ENCODE results near the gene RIPPLY3.

Gene RIPPLY3

GRCh38 chr21:36964827-36965719 is 41.4 kb upstream of the RIPPLY3 start:
- no peaks in the 10 kb centered on the region for H3K27me3 ChIP-seq (ENCODE audit: insufficient read depth, insufficient read length)
- H3K4me3 ChIP-seq (ENCODE audit: insufficient read length, low read depth): peak overlapping the region; percentile 80
- no peak for DNase-seq (ENCODE audit: low read depth, low spot score)
- H3K36me3 ChIP-seq (ENCODE audit: insufficient read depth, insufficient read length, low read length): peaks cover 25% of the 10 kb centered on the region
- H3K9ac ChIP-seq (ENCODE audit: insufficient read length, low read depth): peak overlapping the region; percentile 90
- H3K4me1 ChIP-seq (ENCODE audit: insufficient read depth, insufficient read length): no peaks in the 10 kb centered on the region
- TF ChIP-seq SUZ12 (IDR thresholded peaks at IDR 0.05; ENCODE audit: extremely low read depth, insufficient read depth, insufficient read length): no peak
- TF ChIP-seq YY1 (IDR thresholded peaks at IDR 0.05; ENCODE audit: insufficient read depth, insufficient read length): no peak
- TF ChIP-seq ZNF274 (IDR thresholded peaks at IDR 0.05; ENCODE audit: low read depth, low read length): no peak
- H3K9me3 ChIP-seq (ENCODE audit: insufficient read depth, low read length): no peaks in the 10 kb centered on the region

DNA sequence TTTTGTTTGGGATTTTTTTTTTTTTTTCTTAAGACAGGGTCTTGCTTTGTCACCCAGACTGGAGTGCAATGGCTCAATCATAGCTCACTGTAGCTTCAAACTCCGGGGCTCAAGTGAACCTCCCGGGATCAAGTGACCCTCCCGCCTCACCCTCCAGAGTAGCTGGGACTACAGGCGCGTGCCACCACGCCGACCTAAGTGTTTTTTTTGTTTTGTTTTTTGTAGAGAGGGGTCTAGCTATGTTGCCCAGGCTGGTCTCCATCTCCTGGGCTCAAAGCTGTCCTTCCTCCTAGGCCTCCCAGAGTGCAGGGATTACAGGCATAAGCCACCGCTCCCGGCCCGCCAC is 40.8 kb upstream of the RIPPLY3 start:
- Histone ChIP-seq H3K9me3 (ENCODE audit: insufficient read depth, low read length) (no peaks in the 10 kb centered on the region), H3K36me3 (ENCODE audit: insufficient read depth, insufficient read length, low read length) (peaks cover 19% of the 10 kb centered on the region), H3K9ac (ENCODE audit: insufficient read length, low read depth) (peak overlapping the region; percentile 90), H3K27me3 (ENCODE audit: insufficient read depth, insufficient read length) (no peaks in the 10 kb centered on the region), H3K4me3 (ENCODE audit: insufficient read length, low read depth) (peak overlapping the region; percentile 80), H3K4me1 (ENCODE audit: insufficient read depth, insufficient read length) (no peaks in the 10 kb centered on the region)
- TF ChIP-seq ZNF274 (IDR thresholded peaks at IDR 0.05; ENCODE audit: low read depth, low read length) (no peak), SUZ12 (IDR thresholded peaks at IDR 0.05; ENCODE audit: extremely low read depth, insufficient read depth, insufficient read length) (no peak), YY1 (IDR thresholded peaks at IDR 0.05; ENCODE audit: insufficient read depth, insufficient read length) (no peak)
- DNase-seq (ENCODE audit: low read depth, low spot score): no peak

- H3K9ac ChIP-seq (ENCODE audit: insufficient read length, low read depth): peak within 1 kb of the TSS; percentile 90
- no peaks in the 10 kb centered on the region for H3K9me3 ChIP-seq (ENCODE audit: insufficient read depth, low read length)
- H3K4me3 ChIP-seq (ENCODE audit: insufficient read length, low read depth): peak within 1 kb of the TSS; percentile 80
- no peak for TF ChIP-seq YY1 (IDR thresholded peaks at IDR 0.05; ENCODE audit: insufficient read depth, insufficient read length)
- no peak for TF ChIP-seq ZNF274 (IDR thresholded peaks at IDR 0.05; ENCODE audit: low read depth, low read length)
- TF ChIP-seq SUZ12 (IDR thresholded peaks at IDR 0.05; ENCODE audit: extremely low read depth, insufficient read depth, insufficient read length): no peak
- H3K4me1 ChIP-seq (ENCODE audit: insufficient read depth, insufficient read length): no peaks in the 10 kb centered on the region
- H3K36me3 ChIP-seq (ENCODE audit: insufficient read depth, insufficient read length, low read length): peaks cover 13% of the 10 kb centered on the region
- no peaks in the 10 kb centered on the region for H3K27me3 ChIP-seq (ENCODE audit: insufficient read depth, insufficient read length)
- peak; percentile 68 for DNase-seq (ENCODE audit: low read depth, low spot score)
These were observed 40.3 kb upstream of the RIPPLY3 start, which contains the start of gene HLCS for GRCh38 chr21:36966066-36966820. TSS of gene HLCS (minus strand) at chr21:36966669. CDS start at chr21:36966638, 31 bp downstream.

- H3K9ac ChIP-seq (ENCODE audit: insufficient read length, low read depth): peak overlapping the region; percentile 88
- H3K27me3 ChIP-seq (ENCODE audit: insufficient read depth, insufficient read length): no peaks in the 10 kb centered on the region
- peak overlapping the region; percentile 62 for H3K4me3 ChIP-seq (ENCODE audit: insufficient read length, low read depth)
- no peak for DNase-seq (ENCODE audit: low read depth, low spot score)
- TF ChIP-seq YY1 (IDR thresholded peaks at IDR 0.05; ENCODE audit: insufficient read depth, insufficient read length): no peak
- no peak for TF ChIP-seq SUZ12 (IDR thresholded peaks at IDR 0.05; ENCODE audit: extremely low read depth, insufficient read depth, insufficient read length)
- TF ChIP-seq ZNF274 (IDR thresholded peaks at IDR 0.05; ENCODE audit: low read depth, low read length): no peak
- H3K4me1 ChIP-seq (ENCODE audit: insufficient read depth, insufficient read length): no peaks in the 10 kb centered on the region
- no peaks in the 10 kb centered on the region for H3K9me3 ChIP-seq (ENCODE audit: insufficient read depth, low read length)
- peaks cover 10% of the 10 kb centered on the region for H3K36me3 ChIP-seq (ENCODE audit: insufficient read depth, insufficient read length, low read length)
These were observed 39.4 kb upstream of the RIPPLY3 start for GRCh38 chr21:36966821-36967768.

- no peak overlapping the region for H3K4me3 ChIP-seq (ENCODE audit: insufficient read length, low read depth)
- H3K27me3 ChIP-seq (ENCODE audit: insufficient read depth, insufficient read length): no peaks in the 10 kb centered on the region
- TF ChIP-seq SUZ12 (IDR thresholded peaks at IDR 0.05; ENCODE audit: extremely low read depth, insufficient read depth, insufficient read length) (no peak), ZNF274 (IDR thresholded peaks at IDR 0.05; ENCODE audit: low read depth, low read length) (no peak), YY1 (IDR thresholded peaks at IDR 0.05; ENCODE audit: insufficient read depth, insufficient read length) (no peak)
- no peaks in the 10 kb centered on the region for H3K4me1 ChIP-seq (ENCODE audit: insufficient read depth, insufficient read length)
- H3K9me3 ChIP-seq (ENCODE audit: insufficient read depth, low read length): no peaks in the 10 kb centered on the region
- DNase-seq (ENCODE audit: low read depth, low spot score): no peak
- no peak overlapping the region for H3K9ac ChIP-seq (ENCODE audit: insufficient read length, low read depth)
- H3K36me3 ChIP-seq (ENCODE audit: insufficient read depth, insufficient read length, low read length): peaks cover 10% of the 10 kb centered on the region
These were observed 38.1 kb upstream of the RIPPLY3 start for GRCh38 chr21:36968414-36968813.

DNA sequence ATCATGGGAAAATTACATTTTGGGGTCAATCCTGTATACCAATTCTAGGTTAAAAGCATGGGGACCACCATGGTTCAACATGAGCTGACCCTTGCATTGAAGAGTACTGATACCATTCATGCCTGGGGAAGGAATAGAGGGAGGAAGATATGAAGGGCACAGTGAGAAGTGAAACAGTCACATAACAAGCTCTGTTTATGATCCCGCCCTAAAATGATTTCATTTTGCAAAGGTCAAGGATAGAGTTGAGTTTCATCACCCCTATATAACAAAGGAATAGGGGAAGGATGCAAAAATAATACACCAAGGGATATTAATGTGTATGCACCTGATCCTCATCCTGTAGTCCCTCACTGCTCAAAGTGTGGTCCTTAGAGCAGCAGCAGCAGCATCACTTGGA is 37.5 kb upstream of the RIPPLY3 start:
- H3K36me3 ChIP-seq (ENCODE audit: insufficient read depth, insufficient read length, low read length): peaks cover 10% of the 10 kb centered on the region
- no peaks in the 10 kb centered on the region for H3K27me3 ChIP-seq (ENCODE audit: insufficient read depth, insufficient read length)

More for the DNA sequence above, 37.5 kb upstream of the RIPPLY3 start:
- H3K4me1 ChIP-seq (ENCODE audit: insufficient read depth, insufficient read length): no peaks in the 10 kb centered on the region
- H3K4me3 ChIP-seq (ENCODE audit: insufficient read length, low read depth): no peak overlapping the region
- no peak overlapping the region for H3K9ac ChIP-seq (ENCODE audit: insufficient read length, low read depth)
- TF ChIP-seq SUZ12 (IDR thresholded peaks at IDR 0.05; ENCODE audit: extremely low read depth, insufficient read depth, insufficient read length) (no peak), ZNF274 (IDR thresholded peaks at IDR 0.05; ENCODE audit: low read depth, low read length) (no peak), YY1 (IDR thresholded peaks at IDR 0.05; ENCODE audit: insufficient read depth, insufficient read length) (no peak)
- H3K9me3 ChIP-seq (ENCODE audit: insufficient read depth, low read length): no peaks in the 10 kb centered on the region
- no peak for DNase-seq (ENCODE audit: low read depth, low spot score)
